Fibroblast of lung (primary cell): Measurements from ENCODE around the gene PTPN14. TPM values are rescaled to one million over a fixed set of nuclear protein-coding genes. Genes with fewer than 3 reads are reported as not detected.

ENCODE experiments used
- DNase-seq, 2 donors: peaks; one replicate each; pipeline versions ENCODE4 v3.0.0 to v3.0.0-alpha.2; 2010; ENCODE audit warnings: low read depth in 2 of 2
- H2AFZ ChIP-seq: 2 replicates; pipeline ENCODE4 v1.5.1; 2012; ENCODE audit warnings: low read length, control low read depth, inconsistent platforms
- H3K27ac ChIP-seq: 2 replicates; pipeline ENCODE4 v1.5.1; 2011; ENCODE audit warnings: low read length, control low read depth; ENCODE audit not compliant: insufficient read depth
- H3K27me3 ChIP-seq: 2 replicates; pipeline ENCODE4 v1.5.1; 2011; ENCODE audit warnings: mild to moderate bottlenecking, low read length; ENCODE audit not compliant: control insufficient read depth, insufficient read depth
- H3K36me3 ChIP-seq: 2 replicates; pipeline ENCODE4 v1.5.1; 2011; ENCODE audit warnings: low read length; ENCODE audit not compliant: control insufficient read depth, insufficient read depth
- H3K4me1 ChIP-seq: 2 replicates; pipeline ENCODE4 v1.5.1; 2011; ENCODE audit warnings: low read length; ENCODE audit not compliant: control insufficient read depth, insufficient read depth; ENCODE audit errors: extremely low read depth
- H3K4me2 ChIP-seq: 2 replicates; pipeline ENCODE4 v1.5.1; 2011; ENCODE audit warnings: low read length, control low read depth; ENCODE audit not compliant: insufficient read depth; ENCODE audit errors: extremely low read depth
- H3K4me3 ChIP-seq, 4 experiments: fragments of 200-600 bp in 1 of 4; sonication (generic) in 1 of 4; replicated peaks in 1 of 4; 2 replicates each; pipeline ENCODE4 v1.5.1; 2011 to 2016; ENCODE audit warnings: low read length in 4 of 4, low read depth in 3 of 4, mild to moderate bottlenecking in 3 of 4, control low read depth in 2 of 4, inconsistent platforms in 1 of 4, mixed read lengths in 1 of 4; ENCODE audit not compliant: insufficient read depth in 1 of 4; ENCODE audit errors: control extremely low read depth in 1 of 4
- H3K79me2 ChIP-seq: 2 replicates; pipeline ENCODE4 v1.5.1; 2012; ENCODE audit warnings: mild to moderate bottlenecking, low read length, inconsistent platforms; ENCODE audit not compliant: control insufficient read depth, insufficient read depth
- H3K9ac ChIP-seq: 2 replicates; pipeline ENCODE4 v1.5.1; 2011; ENCODE audit warnings: mild to moderate bottlenecking, low read length, control low read depth; ENCODE audit not compliant: insufficient read depth
- H3K9me3 ChIP-seq: 2 replicates; pipeline ENCODE4 v1.5.1; 2012; ENCODE audit warnings: low read depth, low read length; ENCODE audit not compliant: control insufficient read depth, insufficient read depth
- H4K20me1 ChIP-seq: 2 replicates; pipeline ENCODE4 v1.5.1; 2011; ENCODE audit warnings: low read length; ENCODE audit not compliant: control insufficient read depth, insufficient read depth; ENCODE audit errors: extremely low read depth
- EZH2 ChIP-seq: IDR thresholded peaks from 2 replicates; pipeline ENCODE4 v1.5.1; 2012; ENCODE audit warnings: low read length, control low read depth, mild to moderate bottlenecking; ENCODE audit errors: missing control alignments
- polyA plus RNA-seq, 2 donors: library from polyadenylated mRNA; depleted of rRNA in 1 of 2; stranded (reverse) in 1 of 2; unstranded in 1 of 2; fragments of >200 nt; gene quantifications; 2 replicates each; pipeline ENCODE4 v1.2.1, GENCODE V29; 2011 to 2012; ENCODE audit warnings: missing spikeins in 1 of 2
- total RNA-seq: library from RNA; depleted of rRNA; stranded (reverse); fragments of >200 nt; gene quantifications from 2 replicates; pipeline ENCODE4 v1.2.1, GENCODE V29; 2014
- TF ChIP-seq, protein P1 (sequence below), 2 donors: IDR thresholded peaks in 1 of 2; conservative IDR thresholded peaks in 1 of 2; 1 replicate in 1 of 2; 2 replicates in 1 of 2; pipeline ENCODE4 v1.5.1; 2011 to 2012; ENCODE audit warnings: low read length in 2 of 2, control low read depth in 1 of 2, inconsistent platforms in 1 of 2, low read depth in 1 of 2, mild to moderate bottlenecking in 1 of 2

Gene PTPN14
- total and polyA plus RNA-seq, 2 donors (not counting 1 experiment from before 2014, with no cell fraction given), result 38.7 to 56.1 TPM

DNA sequence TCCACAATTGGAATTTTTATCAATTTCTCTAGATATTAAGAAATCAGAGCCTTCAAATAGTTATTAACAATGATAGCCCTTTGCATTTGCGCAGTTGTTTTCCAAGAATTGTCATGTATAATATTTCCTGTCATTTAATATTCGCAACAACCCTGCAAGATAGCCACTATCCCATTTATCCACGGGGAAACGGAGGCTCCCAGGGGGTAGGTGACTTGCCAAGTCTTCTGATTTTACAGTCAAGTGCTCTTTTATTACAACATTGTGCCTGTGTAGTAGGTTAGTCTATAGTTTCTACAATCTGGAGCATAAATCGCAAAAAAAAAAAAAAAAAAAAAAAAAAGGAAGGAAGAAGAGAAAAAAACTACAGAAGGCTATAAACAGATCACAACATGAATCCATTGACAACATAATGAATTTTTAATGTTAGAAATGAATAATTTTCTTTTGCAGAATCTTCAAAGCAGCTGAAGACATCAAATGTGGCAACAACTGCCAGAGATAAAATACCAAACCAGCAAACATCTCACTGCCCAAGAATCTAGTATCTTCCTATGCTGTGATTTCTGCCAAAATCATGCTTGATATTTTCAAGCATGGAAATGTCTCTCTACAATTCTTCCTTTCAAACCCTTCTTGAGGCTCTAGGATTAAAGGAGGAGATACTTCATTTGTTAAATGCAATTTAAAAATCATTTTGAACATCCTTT lies 125.5 kb downstream of the PTPN14 start:
- no peaks in the 10 kb centered on the region for H3K27me3 ChIP-seq
- H3K27ac ChIP-seq, result no peak overlapping the region
- peak in 1 of 2 donors; percentile 43 for DNase-seq
- H3K4me3 ChIP-seq, result no peak overlapping the region
- H3K4me2 ChIP-seq, result no peak overlapping the region
- no peak overlapping the region for H3K9ac ChIP-seq
- TF ChIP-seq, protein P1, sequence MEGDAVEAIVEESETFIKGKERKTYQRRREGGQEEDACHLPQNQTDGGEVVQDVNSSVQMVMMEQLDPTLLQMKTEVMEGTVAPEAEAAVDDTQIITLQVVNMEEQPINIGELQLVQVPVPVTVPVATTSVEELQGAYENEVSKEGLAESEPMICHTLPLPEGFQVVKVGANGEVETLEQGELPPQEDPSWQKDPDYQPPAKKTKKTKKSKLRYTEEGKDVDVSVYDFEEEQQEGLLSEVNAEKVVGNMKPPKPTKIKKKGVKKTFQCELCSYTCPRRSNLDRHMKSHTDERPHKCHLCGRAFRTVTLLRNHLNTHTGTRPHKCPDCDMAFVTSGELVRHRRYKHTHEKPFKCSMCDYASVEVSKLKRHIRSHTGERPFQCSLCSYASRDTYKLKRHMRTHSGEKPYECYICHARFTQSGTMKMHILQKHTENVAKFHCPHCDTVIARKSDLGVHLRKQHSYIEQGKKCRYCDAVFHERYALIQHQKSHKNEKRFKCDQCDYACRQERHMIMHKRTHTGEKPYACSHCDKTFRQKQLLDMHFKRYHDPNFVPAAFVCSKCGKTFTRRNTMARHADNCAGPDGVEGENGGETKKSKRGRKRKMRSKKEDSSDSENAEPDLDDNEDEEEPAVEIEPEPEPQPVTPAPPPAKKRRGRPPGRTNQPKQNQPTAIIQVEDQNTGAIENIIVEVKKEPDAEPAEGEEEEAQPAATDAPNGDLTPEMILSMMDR (conservative IDR thresholded peaks at IDR 0.05 in 1 of 2, IDR thresholded peaks at IDR 0.05 in 1 of 2; ENCODE audit: low read depth in 1 of 2, low read length in 2 of 2), result no peak
- TF ChIP-seq EZH2, result no peak
- H3K36me3 ChIP-seq, result no peaks in the 10 kb centered on the region
- no peak overlapping the region for H2AFZ ChIP-seq
- H3K9me3 ChIP-seq, result no peaks in the 10 kb centered on the region
- H4K20me1 ChIP-seq, result no peaks in the 10 kb centered on the region
- H3K4me1 ChIP-seq, result peaks cover 34% of the 10 kb centered on the region
- peaks cover 33% of the 10 kb centered on the region for H3K79me2 ChIP-seq

DNA sequence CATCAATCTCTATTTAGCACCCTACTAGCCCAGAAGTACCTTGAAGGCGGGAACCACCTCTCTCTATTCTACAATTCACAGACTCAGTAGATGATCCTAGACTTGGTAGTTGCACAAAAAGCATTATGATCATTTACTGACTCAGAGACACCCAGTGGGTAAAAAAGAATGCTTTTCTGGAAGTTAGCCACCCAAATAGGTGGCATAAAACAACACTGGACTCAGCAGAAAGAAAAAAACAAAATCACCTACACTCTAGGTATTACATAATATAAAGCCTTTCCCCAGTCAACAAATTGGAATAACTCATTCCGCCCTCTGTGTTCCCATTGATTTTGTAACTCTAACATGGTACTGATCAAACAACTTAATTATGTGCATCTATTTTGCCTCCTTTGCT lies 126.3 kb downstream of the PTPN14 start:
- no peaks in the 10 kb centered on the region for H3K36me3 ChIP-seq
- H4K20me1 ChIP-seq, result no peaks in the 10 kb centered on the region
- no peak overlapping the region for H3K4me3 ChIP-seq
- peaks cover 34% of the 10 kb centered on the region for H3K79me2 ChIP-seq
- no peaks in the 10 kb centered on the region for H3K27me3 ChIP-seq
- no peak for DNase-seq
- H3K9ac ChIP-seq, result no peak overlapping the region
- no peak overlapping the region for H3K4me2 ChIP-seq
- H3K9me3 ChIP-seq, result no peaks in the 10 kb centered on the region
- H3K4me1 ChIP-seq, result peaks cover 33% of the 10 kb centered on the region
- H3K27ac ChIP-seq, result no peak overlapping the region
- TF ChIP-seq EZH2, result no peak
- TF ChIP-seq, protein P1 (conservative IDR thresholded peaks at IDR 0.05 in 1 of 2, IDR thresholded peaks at IDR 0.05 in 1 of 2; ENCODE audit: low read depth in 1 of 2, low read length in 2 of 2), result no peak
- no peak overlapping the region for H2AFZ ChIP-seq

DNA sequence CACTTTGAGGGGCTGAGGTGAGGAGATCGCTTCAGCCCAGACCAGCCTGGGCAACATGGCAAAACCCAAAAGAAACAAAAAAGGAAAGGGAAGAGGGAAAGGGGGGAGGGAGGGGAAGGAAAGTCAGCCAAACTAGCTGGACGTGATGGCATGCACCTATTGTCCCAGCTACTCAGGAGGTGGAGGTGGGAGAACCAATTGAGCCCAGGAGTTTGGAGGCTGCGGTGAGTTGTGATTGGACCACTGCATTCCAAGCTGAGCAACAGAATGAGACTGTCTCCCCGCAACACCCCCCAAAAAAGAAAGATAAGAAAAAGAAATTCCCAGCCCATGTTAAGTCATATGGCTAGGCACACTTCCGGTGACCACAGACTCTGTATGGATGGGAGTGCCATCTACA lies 128.4 kb downstream of the PTPN14 start:
- no peak overlapping the region for H2AFZ ChIP-seq
- H3K9me3 ChIP-seq, result no peaks in the 10 kb centered on the region
- peak in 1 of 2 donors; percentile 76 for DNase-seq
- TF ChIP-seq, protein P1 (conservative IDR thresholded peaks at IDR 0.05 in 1 of 2, IDR thresholded peaks at IDR 0.05 in 1 of 2; ENCODE audit: low read depth in 1 of 2, low read length in 2 of 2), result no peak
- no peak for TF ChIP-seq EZH2
- H3K4me2 ChIP-seq, result no peak overlapping the region
- no peaks in the 10 kb centered on the region for H4K20me1 ChIP-seq
- H3K36me3 ChIP-seq, result no peaks in the 10 kb centered on the region
- peak overlapping the region; percentile 48 for H3K27ac ChIP-seq
- peaks cover 25% of the 10 kb centered on the region for H3K4me1 ChIP-seq
- peaks cover 49% of the 10 kb centered on the region for H3K79me2 ChIP-seq
- H3K9ac ChIP-seq, result no peak overlapping the region
- H3K4me3 ChIP-seq, result no peak overlapping the region
- H3K27me3 ChIP-seq, result no peaks in the 10 kb centered on the region
